ENCODE measurements around the gene UGT3A2.

GRCh38 chr5:36029914-36030313 is 36.8 kb downstream of the UGT3A2 start:
- TF ChIP-seq CTCF (IDR thresholded peaks at IDR 0.05) (no peak), POLR2A (IDR thresholded peaks at IDR 0.05) (no peak), POLR2AphosphoS5 (IDR thresholded peaks at IDR 0.05) (no peak)

Data from sigmoid colon (tissue), 4 donors.